Tibial nerve (tissue), 4 donors: ENCODE data around the gene RUNX3. TPM values are rescaled to one million over a fixed set of nuclear protein-coding genes. Genes with fewer than 3 reads are reported as not detected.

Experiments used
- DNase-seq, 2 donors: peaks; one replicate each; pipeline ENCODE4 v3.0.0-alpha.2; 2019; ENCODE audit warnings: low spot score in 2 of 2
- H3K27ac ChIP-seq, 4 donors: fragments of 200-600 bp; sonication (generic) in 3 of 4; one replicate each; pipeline ENCODE4 v1.5.1; 2017 to 2019; ENCODE audit warnings: mild to moderate bottlenecking in 1 of 4
- H3K27me3 ChIP-seq, 2 donors: fragments of 200-600 bp; sonication (generic) in 1 of 2; one replicate each; pipeline versions ENCODE4 v1.5.1 to v1.6.0; 2017 to 2019
- H3K36me3 ChIP-seq, 3 donors: fragments of 200-600 bp; sonication (generic); one replicate each; pipeline ENCODE4 v1.5.1; 2018 to 2019
- H3K4me1 ChIP-seq, 4 donors: fragments of 200-600 bp; sonication (generic) in 3 of 4; one replicate each; pipeline ENCODE4 v1.5.1; 2017 to 2019
- H3K4me3 ChIP-seq, 4 donors: fragments of 200-600 bp; sonication (generic) in 3 of 4; one replicate each; pipeline ENCODE4 v1.5.1; 2017 to 2019; ENCODE audit warnings: mild to moderate bottlenecking in 1 of 4, moderate library complexity in 1 of 4
- H3K9me3 ChIP-seq, 4 donors: fragments of 200-600 bp; sonication (generic) in 3 of 4; one replicate each; pipeline ENCODE4 v1.5.1; 2017 to 2019
- EP300 ChIP-seq, 2 donors: sonication (generic); formaldehyde crosslinking; IDR thresholded peaks; one replicate each; pipeline ENCODE4 v1.6.1; 2017; ENCODE audit warnings: antibody characterized with exemption in 2 of 2, mild to moderate bottlenecking in 1 of 2
- POLR2A ChIP-seq, 2 donors: fragments of 450-650 bp; IDR thresholded peaks; one replicate each; pipeline ENCODE4 v1.6.1; 2017; ENCODE audit warnings: antibody characterized with exemption in 2 of 2, mild to moderate bottlenecking in 2 of 2, moderate library complexity in 2 of 2
- WGBS, 2 donors: methylation state at CpG; one replicate each; pipeline ENCODE4 v1.1.5; 2018; 5-methylcytosine and 5-hydroxymethylcytosine counted together
- total RNA-seq, 4 donors: library from RNA; depleted of rRNA; stranded (reverse); fragments of >200 nt; gene quantifications; one replicate each; pipeline ENCODE4 v1.1.0, GENCODE V29; 2016
- TF ChIP-seq, protein P1 (sequence below), 5 experiments: fragments of 200-600 bp in 3 of 5; fragments of 450-650 bp in 2 of 5; sonication (generic) in 3 of 5; IDR thresholded peaks; one replicate each; pipeline ENCODE4 v1.5.1; 2016 to 2019; ENCODE audit warnings: antibody characterized with exemption in 5 of 5, mild to moderate bottlenecking in 3 of 5, moderate library complexity in 2 of 5

RUNX3 gene
- total RNA-seq, 4 donors from 2014 or later, result 0.22 to 3.3 (median 1.2) TPM

GRCh38 chr1:24905355-24905978, 24.6 kb downstream of the RUNX3 start:
- Histone ChIP-seq H3K27ac (no peak overlapping the region), H3K4me1 (no peaks in the 10 kb centered on the region), H3K36me3 (no peaks in the 10 kb centered on the region), H3K9me3 (no peaks in the 10 kb centered on the region), H3K4me3 (no peak overlapping the region), H3K27me3 (peaks cover 0 to 44% of the 10 kb centered on the region in 2 donors)
- TF ChIP-seq EP300 (IDR thresholded peaks at IDR 0.05) (no peak), POLR2A (IDR thresholded peaks at IDR 0.05) (no peak)
- TF ChIP-seq, protein P1, sequence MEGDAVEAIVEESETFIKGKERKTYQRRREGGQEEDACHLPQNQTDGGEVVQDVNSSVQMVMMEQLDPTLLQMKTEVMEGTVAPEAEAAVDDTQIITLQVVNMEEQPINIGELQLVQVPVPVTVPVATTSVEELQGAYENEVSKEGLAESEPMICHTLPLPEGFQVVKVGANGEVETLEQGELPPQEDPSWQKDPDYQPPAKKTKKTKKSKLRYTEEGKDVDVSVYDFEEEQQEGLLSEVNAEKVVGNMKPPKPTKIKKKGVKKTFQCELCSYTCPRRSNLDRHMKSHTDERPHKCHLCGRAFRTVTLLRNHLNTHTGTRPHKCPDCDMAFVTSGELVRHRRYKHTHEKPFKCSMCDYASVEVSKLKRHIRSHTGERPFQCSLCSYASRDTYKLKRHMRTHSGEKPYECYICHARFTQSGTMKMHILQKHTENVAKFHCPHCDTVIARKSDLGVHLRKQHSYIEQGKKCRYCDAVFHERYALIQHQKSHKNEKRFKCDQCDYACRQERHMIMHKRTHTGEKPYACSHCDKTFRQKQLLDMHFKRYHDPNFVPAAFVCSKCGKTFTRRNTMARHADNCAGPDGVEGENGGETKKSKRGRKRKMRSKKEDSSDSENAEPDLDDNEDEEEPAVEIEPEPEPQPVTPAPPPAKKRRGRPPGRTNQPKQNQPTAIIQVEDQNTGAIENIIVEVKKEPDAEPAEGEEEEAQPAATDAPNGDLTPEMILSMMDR (IDR thresholded peaks at IDR 0.05), result no peak
- 80 to 86% methylated on average over 8 to 13 of the region's 13 CpGs for WGBS, 2 donors
- DNase-seq, result no peak

- 46 to 54% methylated on average over 11 of the region's 11 CpGs for WGBS, 2 donors
- peaks cover 0 to 47% of the 10 kb centered on the region in 2 donors for H3K27me3 ChIP-seq
- DNase-seq, result no peak
These were observed 25.2 kb downstream of the RUNX3 start for GRCh38 chr1:24904731-24905354.

DNA sequence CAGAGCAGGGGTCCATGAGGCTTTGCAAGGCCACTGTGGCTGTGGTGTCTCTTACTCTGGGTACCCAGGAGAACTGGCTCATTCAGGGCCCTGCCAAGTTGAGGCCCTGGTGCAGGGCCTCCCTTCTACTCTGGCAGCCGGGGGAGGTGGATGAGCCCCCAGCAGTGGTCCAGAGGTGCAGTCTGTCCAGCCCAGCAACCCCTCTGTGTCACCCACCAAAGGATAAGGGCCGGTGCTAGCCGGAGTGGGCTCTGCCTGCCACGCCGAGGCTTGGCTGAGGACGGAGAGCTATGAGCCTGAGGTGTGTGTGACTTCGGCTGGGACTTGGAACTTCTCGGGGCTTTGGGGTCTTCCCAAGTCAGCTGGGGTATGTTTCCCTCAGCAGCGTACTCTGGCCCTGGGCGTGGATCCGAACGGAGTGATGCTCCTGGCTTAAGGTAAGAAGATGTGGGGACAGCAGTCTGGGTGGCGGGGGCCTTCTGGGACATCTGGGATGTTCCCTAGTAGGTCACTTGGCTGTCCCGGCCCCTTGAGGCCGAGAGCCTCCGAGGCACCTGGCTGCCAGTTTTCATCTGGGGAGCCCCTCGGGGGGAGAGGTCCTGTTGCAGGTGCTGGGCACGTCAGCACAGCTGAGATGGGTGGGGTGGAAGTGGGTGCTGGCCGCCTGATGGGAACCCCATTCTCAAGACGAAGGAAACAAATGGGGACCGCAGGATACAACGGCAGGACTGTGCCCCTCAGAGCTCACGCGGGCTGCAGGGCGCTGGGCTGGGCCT, 25.9 kb downstream of the RUNX3 start:
- DNase-seq, result no peak
- TF ChIP-seq EP300 (IDR thresholded peaks at IDR 0.05) (no peak), POLR2A (IDR thresholded peaks at IDR 0.05) (no peak)
- TF ChIP-seq, protein P1 (IDR thresholded peaks at IDR 0.05), result no peak
- Histone ChIP-seq H3K27me3 (peaks cover 0 to 47% of the 10 kb centered on the region in 2 donors), H3K4me3 (no peak overlapping the region), H3K36me3 (no peaks in the 10 kb centered on the region), H3K27ac (no peak overlapping the region), H3K9me3 (no peaks in the 10 kb centered on the region), H3K4me1 (no peaks in the 10 kb centered on the region)
- WGBS, 2 donors, result 76 to 85% methylated on average over 13 to 20 of the region's 25 CpGs

More at GRCh38 chr1:24904731-24905354, 25.2 kb downstream of the RUNX3 start:
- Histone ChIP-seq H3K27ac (no peak overlapping the region), H3K36me3 (no peaks in the 10 kb centered on the region), H3K4me3 (no peak overlapping the region), H3K9me3 (no peaks in the 10 kb centered on the region), H3K4me1 (no peaks in the 10 kb centered on the region)
- TF ChIP-seq, protein P1 (IDR thresholded peaks at IDR 0.05), result no peak
- no peak for TF ChIP-seq POLR2A (IDR thresholded peaks at IDR 0.05)
- TF ChIP-seq EP300 (IDR thresholded peaks at IDR 0.05), result no peak

- no peaks in the 10 kb centered on the region for H3K4me1 ChIP-seq
- no peak overlapping the region for H3K27ac ChIP-seq
- H3K4me3 ChIP-seq, result no peak overlapping the region
- no peak for DNase-seq
- no peaks in the 10 kb centered on the region for H3K36me3 ChIP-seq
- TF ChIP-seq POLR2A (IDR thresholded peaks at IDR 0.05), result no peak
- no peak for TF ChIP-seq EP300 (IDR thresholded peaks at IDR 0.05)
- TF ChIP-seq, protein P1 (IDR thresholded peaks at IDR 0.05), result no peak
- peaks cover 0 to 49% of the 10 kb centered on the region in 2 donors for H3K27me3 ChIP-seq
- no peaks in the 10 kb centered on the region for H3K9me3 ChIP-seq
- WGBS, 2 donors, result 86 to 95% methylated on average over 6 of the region's 6 CpGs
These were observed 26.5 kb downstream of the RUNX3 start for GRCh38 chr1:24903560-24903954.
